GM12875 (cell line): ENCODE data around the gene RMC1.

Experiments used
- H3K4me3 ChIP-seq: one replicate; pipeline ENCODE4 v1.5.1; 2011; ENCODE audit warnings: low read depth, low read length, control low read depth
- CTCF ChIP-seq: IDR thresholded peaks from 2 replicates; pipeline ENCODE4 v1.5.1; 2011; ENCODE audit warnings: low read depth, mild to moderate bottlenecking, control low read depth, inconsistent platforms, low read length, moderate library complexity, borderline replicate concordance; ENCODE audit not compliant: insufficient read depth

The RMC1 gene

GRCh38 chr18:23503038-23503962, at the start of gene RMC1:
TSS of gene RMC1 (plus strand) at chr18:23503511. CDS start at chr18:23503619, 108 bp downstream.
- TF ChIP-seq CTCF, result peak; percentile 21; the same call in 1 of the 2 replicates
- peak within 1 kb of the TSS; percentile 90 for H3K4me3 ChIP-seq

GRCh38 chr18:23453680-23454058, 49.6 kb upstream of the RMC1 start:
- no peak for TF ChIP-seq CTCF
- peak overlapping the region; percentile 93 for H3K4me3 ChIP-seq

- no peak overlapping the region for H3K4me3 ChIP-seq
- TF ChIP-seq CTCF, result no peak
These were observed 46.5 kb upstream of the RMC1 start for GRCh38 chr18:23456835-23457234.

- no peak for TF ChIP-seq CTCF
- H3K4me3 ChIP-seq, result no peak overlapping the region
These were observed 44.3 kb upstream of the RMC1 start for GRCh38 chr18:23458830-23459529.

GRCh38 chr18:23459530-23459921, 43.8 kb upstream of the RMC1 start:
- no peak overlapping the region for H3K4me3 ChIP-seq
- TF ChIP-seq CTCF, result no peak

- TF ChIP-seq CTCF, result no peak
- no peak overlapping the region for H3K4me3 ChIP-seq
These were observed 42.7 kb upstream of the RMC1 start for GRCh38 chr18:23460285-23461273.
